Smooth muscle cell (in vitro differentiated cells): ENCODE results near the gene CLCNKB. TPM values are rescaled to one million over a fixed set of nuclear protein-coding genes. Genes with fewer than 3 reads are reported as not detected.
"Not testable (repeated sequence)": the region's sequence is repeated elsewhere in the genome, so short reads cannot be mapped to it uniquely, and the experiment has no call there.

Experiments used
- DNase-seq: peaks from one replicate; lab custom pipeline; 2025; ENCODE audit not compliant: unreplicated experiment; lab: John Stamatoyannopoulos, UW
- H2AFZ ChIP-seq: fragments of 200-600 bp; sonication (generic); 2 replicates; pipeline ENCODE4 v1.6.0; 2016; ENCODE audit warnings: antibody characterized with exemption, low read depth, mild to moderate bottlenecking
- H3F3A ChIP-seq: fragments of 200-600 bp; sonication (generic); 2 replicates; pipeline ENCODE4 v1.6.0; 2017; ENCODE audit warnings: antibody characterized with exemption, low read depth
- H3K27ac ChIP-seq: fragments of 200-600 bp; sonication (generic); 2 replicates; pipeline ENCODE4 v1.5.1; 2016; ENCODE audit warnings: low read depth, mild to moderate bottlenecking
- H3K27me3 ChIP-seq: fragments of 200-600 bp; sonication (generic); 2 replicates; pipeline ENCODE4 v1.6.1; 2016; ENCODE audit warnings: low read depth, mild to moderate bottlenecking
- H3K36me3 ChIP-seq: fragments of 200-600 bp; sonication (generic); 2 replicates; pipeline ENCODE4 v1.5.1; 2016; ENCODE audit warnings: low read depth
- H3K4me1 ChIP-seq: fragments of 200-600 bp; sonication (generic); 2 replicates; pipeline ENCODE4 v1.5.1; 2016; ENCODE audit warnings: low read depth
- H3K4me2 ChIP-seq: fragments of 200-600 bp; sonication (generic); 2 replicates; pipeline ENCODE4 v1.6.0; 2016; ENCODE audit warnings: mild to moderate bottlenecking
- H3K4me3 ChIP-seq: fragments of 200-600 bp; sonication (generic); 2 replicates; pipeline ENCODE4 v1.5.1; 2016; ENCODE audit warnings: mild to moderate bottlenecking
- H3K79me2 ChIP-seq: fragments of 200-600 bp; sonication (generic); 2 replicates; pipeline ENCODE4 v1.6.0; 2016; ENCODE audit warnings: low read depth, mild to moderate bottlenecking
- H3K9ac ChIP-seq: fragments of 200-600 bp; sonication (generic); 2 replicates; pipeline ENCODE4 v1.6.0; 2016; ENCODE audit warnings: low read depth
- H3K9me3 ChIP-seq: fragments of 200-600 bp; sonication (generic); replicated peaks from 2 replicates; pipeline ENCODE4 v1.5.1; 2016; ENCODE audit warnings: low read depth
- H4K20me1 ChIP-seq: fragments of 200-600 bp; sonication (generic); 2 replicates; pipeline ENCODE4 v1.6.0; 2016; ENCODE audit warnings: low read depth
- WGBS: methylation state at CpG from one replicate; pipeline ENCODE4 v1.1.7; 2016; ENCODE audit warnings: low lambda C conversion rate; 5-methylcytosine and 5-hydroxymethylcytosine counted together
- polyA plus RNA-seq: library from polyadenylated mRNA; unstranded; fragments of >200 nt; fragmentation: Nextera tagmentation; extraction: Ambion mirVana; gene quantifications from 2 replicates; pipeline ENCODE4 v1.2.1, GENCODE V29; 2016
- total RNA-seq: library from RNA; depleted of rRNA; stranded (reverse); fragments of >200 nt; gene quantifications from 2 replicates; pipeline ENCODE4 v1.2.3, GENCODE V29; 2014
- TF ChIP-seq, protein P1 (sequence below): fragments of 200-600 bp; sonication (generic); IDR thresholded peaks from 2 replicates; pipeline ENCODE4 v1.5.1; 2017; ENCODE audit warnings: borderline replicate concordance, mild to moderate bottlenecking, antibody characterized with exemption; ENCODE audit not compliant: insufficient read depth, poor library complexity, severe bottlenecking

Gene CLCNKB
- total and polyA plus RNA-seq, 2 experiments from 2014 or later = 0.76 to 0.86 TPM

DNA sequence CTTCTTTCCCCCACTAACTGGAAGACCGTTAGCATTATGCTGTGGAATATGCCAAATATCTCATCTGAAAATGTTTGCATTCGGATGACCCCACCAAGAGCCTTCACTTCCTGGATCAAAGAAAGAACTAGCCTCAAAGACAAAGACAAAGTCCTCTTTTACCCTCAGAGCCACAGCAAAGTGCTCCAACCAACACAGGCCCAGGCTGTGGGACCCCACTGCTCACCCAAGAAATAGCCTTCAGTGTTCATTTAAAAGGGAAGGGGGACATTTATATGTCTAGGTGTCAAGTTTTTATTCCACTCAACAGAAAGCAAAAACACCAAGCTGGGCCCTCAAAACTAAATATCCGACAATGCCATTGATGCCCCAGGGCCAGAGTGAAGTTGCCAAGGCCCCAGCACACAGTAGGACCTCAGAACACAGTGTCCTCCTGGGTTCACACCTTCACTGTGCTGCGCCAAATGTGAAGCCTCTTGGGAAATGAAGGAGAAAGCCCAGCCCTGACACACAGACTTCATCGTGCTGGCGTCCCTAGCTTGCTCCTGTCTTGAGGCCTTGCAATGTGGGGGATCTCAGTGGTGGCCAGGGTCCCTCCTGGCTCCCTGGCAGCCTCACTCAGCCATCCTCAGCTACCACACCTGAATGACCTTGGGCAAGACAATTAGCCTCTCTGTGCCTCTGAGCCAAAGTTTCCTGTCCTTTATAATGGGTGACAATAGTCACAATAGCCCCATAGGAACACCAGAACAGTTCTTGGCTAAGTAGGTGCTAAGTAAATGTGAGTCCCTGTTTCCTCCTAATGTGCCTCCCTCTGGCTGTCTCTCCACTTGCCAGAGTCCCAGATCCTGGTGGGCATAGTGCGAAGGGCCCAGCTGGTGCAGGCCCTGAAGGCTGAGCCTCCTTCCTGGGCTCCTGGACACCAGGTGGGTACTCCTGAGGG, 11.3 kb downstream of the CLCNKB start:
- TF ChIP-seq, protein P1, sequence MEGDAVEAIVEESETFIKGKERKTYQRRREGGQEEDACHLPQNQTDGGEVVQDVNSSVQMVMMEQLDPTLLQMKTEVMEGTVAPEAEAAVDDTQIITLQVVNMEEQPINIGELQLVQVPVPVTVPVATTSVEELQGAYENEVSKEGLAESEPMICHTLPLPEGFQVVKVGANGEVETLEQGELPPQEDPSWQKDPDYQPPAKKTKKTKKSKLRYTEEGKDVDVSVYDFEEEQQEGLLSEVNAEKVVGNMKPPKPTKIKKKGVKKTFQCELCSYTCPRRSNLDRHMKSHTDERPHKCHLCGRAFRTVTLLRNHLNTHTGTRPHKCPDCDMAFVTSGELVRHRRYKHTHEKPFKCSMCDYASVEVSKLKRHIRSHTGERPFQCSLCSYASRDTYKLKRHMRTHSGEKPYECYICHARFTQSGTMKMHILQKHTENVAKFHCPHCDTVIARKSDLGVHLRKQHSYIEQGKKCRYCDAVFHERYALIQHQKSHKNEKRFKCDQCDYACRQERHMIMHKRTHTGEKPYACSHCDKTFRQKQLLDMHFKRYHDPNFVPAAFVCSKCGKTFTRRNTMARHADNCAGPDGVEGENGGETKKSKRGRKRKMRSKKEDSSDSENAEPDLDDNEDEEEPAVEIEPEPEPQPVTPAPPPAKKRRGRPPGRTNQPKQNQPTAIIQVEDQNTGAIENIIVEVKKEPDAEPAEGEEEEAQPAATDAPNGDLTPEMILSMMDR = no peak

DNA sequence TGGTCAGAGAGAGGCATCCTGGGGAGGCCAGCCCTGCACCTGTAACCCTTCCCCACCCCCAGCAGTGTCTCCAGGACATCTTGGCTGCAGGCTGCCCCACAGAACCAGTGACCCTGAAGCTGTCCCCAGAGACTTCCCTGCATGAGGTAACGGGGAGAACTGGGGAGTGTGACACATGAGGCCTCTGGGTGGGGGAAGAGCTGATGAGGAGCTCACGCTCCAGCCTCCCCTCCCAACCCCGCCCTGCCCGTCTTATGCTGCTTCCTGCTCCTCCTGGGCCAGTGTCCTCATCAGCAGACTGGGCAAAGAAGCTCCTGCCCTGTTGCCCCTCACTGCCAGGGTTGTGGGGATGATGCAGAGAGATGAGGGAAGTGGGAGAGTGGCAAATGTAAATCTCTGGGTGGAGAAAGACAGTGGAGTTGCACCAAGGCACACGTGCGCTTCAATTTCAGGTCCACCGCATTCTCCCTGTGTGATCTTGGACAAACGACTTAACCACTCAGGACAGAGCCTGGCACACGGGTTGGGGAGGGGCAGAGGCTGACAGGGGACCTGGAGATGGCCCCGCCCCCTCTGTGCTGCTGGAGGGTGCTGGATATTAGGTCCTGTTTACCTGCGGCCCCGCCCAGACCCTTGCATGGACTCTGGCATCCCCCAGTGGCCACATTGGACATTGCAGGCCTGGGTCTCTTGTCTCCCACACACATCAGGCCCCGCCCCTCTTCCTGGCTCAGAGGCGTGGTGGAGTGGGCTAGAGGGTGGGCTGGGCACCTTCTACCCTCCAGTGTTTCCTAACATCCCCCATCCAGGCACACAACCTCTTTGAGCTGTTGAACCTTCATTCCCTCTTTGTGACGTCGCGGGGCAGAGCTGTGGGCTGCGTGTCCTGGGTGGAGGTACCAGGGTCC, 12.3 kb downstream of the CLCNKB start:
- DNase-seq = peak; percentile 54
- Histone ChIP-seq H3K27ac (no peak overlapping the region), H4K20me1 (no peaks in the 10 kb centered on the region), H3K79me2 (no peaks in the 10 kb centered on the region), H3K4me1 (no peaks in the 10 kb centered on the region), H3K4me3 (no peak overlapping the region), H3K27me3 (no peaks in the 10 kb centered on the region), H3F3A (no peaks in the 10 kb centered on the region), H3K9ac (no peak overlapping the region), H3K4me2 (peak overlapping the region; percentile 50), H2AFZ (no peak overlapping the region), H3K9me3 (no peaks in the 10 kb centered on the region), H3K36me3 (no peaks in the 10 kb centered on the region)
- TF ChIP-seq, protein P1 = peak; percentile 79
- WGBS = 22% methylated on average over 18 of the region's 18 CpGs

More for the DNA sequence above, 11.3 kb downstream of the CLCNKB start:
- Histone ChIP-seq H3K4me3 (no peak overlapping the region), H3K27me3 (no peaks in the 10 kb centered on the region), H3K27ac (no peak overlapping the region), H3K4me2 (no peak overlapping the region), H4K20me1 (no peaks in the 10 kb centered on the region), H3F3A (no peaks in the 10 kb centered on the region), H3K36me3 (no peaks in the 10 kb centered on the region), H2AFZ (no peak overlapping the region), H3K9ac (no peak overlapping the region), H3K79me2 (no peaks in the 10 kb centered on the region), H3K4me1 (no peaks in the 10 kb centered on the region), H3K9me3 (no peaks in the 10 kb centered on the region)
- WGBS = 87% methylated on average over 7 of the region's 7 CpGs
- no peak for DNase-seq

DNA sequence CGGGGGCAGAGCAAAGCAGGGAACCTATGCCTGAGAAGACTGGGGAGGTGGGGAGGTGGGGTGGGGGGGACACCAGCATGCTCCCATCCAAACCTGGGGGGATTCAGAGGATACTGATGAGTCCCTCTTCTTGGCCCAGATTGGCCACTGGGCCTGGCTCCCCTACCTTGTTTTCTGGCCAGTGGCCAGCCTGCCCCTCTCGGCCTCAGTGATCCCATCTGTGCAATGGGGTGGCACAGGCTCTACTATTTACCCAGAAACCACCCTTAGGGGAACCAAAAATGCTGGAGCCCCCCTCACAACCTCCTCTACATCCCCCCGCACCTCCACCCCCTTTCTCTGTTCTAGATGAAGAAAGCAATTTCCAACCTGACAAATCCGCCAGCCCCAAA, 12.9 kb downstream of the CLCNKB start:
- H3K4me2 ChIP-seq, H3K79me2 ChIP-seq, H3K9me3 ChIP-seq, H3K9ac ChIP-seq, H3K4me1 ChIP-seq, H3K4me3 ChIP-seq, H3K27me3 ChIP-seq, H3K27ac ChIP-seq, DNase-seq, H2AFZ ChIP-seq, H4K20me1 ChIP-seq, H3F3A ChIP-seq, H3K36me3 ChIP-seq: not testable (repeated sequence)
- WGBS = 56% methylated on average over 3 of the region's 4 CpGs

DNA sequence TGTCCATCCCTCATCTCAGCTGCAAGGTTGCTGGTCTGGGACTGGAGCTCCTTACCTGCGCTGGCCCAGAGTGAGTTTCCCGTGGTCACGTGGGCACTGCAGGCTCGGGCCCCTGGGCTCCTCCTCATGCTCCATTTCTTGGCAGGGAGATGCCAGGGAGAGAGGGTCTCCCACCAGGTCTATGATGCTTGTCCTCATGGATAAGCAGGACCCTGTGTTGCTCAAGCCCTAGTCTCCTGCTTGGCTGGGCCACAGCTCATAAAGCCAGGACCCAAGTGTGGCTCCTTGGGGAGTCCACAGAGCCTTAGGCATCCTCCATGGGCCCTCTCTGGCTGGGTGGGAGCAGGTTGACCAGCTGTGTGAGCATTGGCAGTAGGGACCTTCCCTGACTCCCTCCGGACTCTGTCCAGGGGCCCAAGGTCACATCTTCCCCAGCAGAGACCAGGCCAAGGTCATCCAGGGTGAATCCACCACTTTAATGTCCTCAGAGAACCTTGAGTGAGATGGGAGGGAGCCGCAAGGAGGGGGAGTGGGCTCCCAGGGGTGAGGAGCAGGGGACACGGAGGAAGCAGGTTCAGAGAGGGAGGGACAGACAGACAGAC, 13.8 kb downstream of the CLCNKB start:
- H3K36me3 ChIP-seq, H3K9ac ChIP-seq, H3K79me2 ChIP-seq, DNase-seq, H3K27ac ChIP-seq, H3K4me3 ChIP-seq, H3K9me3 ChIP-seq, H3K4me1 ChIP-seq, H4K20me1 ChIP-seq, H2AFZ ChIP-seq, H3F3A ChIP-seq, H3K27me3 ChIP-seq, H3K4me2 ChIP-seq: not testable (repeated sequence)
- 83% methylated on average over 7 of the region's 7 CpGs for WGBS

DNA sequence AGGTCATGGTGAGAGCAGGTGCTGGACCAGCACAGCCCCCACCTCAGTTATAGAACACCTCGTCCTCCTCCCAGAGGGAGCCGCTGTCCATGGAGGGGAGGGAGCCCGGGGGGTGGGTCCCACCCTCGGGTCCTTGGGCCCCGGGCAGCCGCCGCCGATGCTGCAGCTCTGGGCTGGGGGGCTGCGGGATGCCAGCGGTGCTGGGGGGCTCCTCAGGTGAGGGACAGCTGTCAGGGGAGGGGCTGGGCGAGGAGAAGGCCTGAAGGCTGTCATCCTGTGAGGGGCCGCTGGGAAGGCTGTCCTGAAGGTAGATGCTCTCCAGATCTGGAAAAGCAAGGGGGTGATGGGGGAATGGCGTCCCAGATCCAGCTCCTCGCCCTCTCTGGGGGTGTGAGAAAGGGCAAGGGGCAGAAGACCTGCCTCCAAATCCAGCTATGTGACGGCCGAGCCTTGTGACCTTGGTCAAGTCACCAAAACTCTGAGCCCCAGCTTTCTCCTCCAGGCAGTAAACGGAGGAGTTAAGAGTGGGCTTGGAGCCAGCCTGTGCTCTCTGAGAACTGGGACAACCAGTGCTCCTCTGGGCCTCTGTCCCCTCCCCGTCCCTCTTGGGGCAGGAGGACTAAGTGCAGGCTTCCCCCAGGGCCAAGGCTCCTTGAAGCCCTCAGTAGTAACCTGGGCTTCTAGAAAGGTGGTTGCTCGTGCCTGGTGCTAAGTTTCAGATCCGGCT, 15.0 kb downstream of the CLCNKB start:
- H3K27ac ChIP-seq = not testable (repeated sequence)

More for the DNA sequence above, 15.0 kb downstream of the CLCNKB start:
- DNase-seq, H3K36me3 ChIP-seq, H3K4me2 ChIP-seq, H4K20me1 ChIP-seq, H3K79me2 ChIP-seq, H3K27me3 ChIP-seq, H3K4me1 ChIP-seq, H3F3A ChIP-seq, H3K9ac ChIP-seq, H3K9me3 ChIP-seq, H2AFZ ChIP-seq, H3K4me3 ChIP-seq: not testable (repeated sequence)
- WGBS = 88% methylated on average over 13 of the region's 20 CpGs
